Stomach (tissue), 4 donors: ENCODE results near the gene ZSCAN21.

ENCODE experiments used
- EP300 ChIP-seq: sonication (generic); formaldehyde crosslinking; IDR thresholded peaks from one replicate; pipeline ENCODE4 v1.6.1; 2017; ENCODE audit warnings: antibody characterized with exemption
- POLR2A ChIP-seq, 4 donors: fragments of 450-650 bp; IDR thresholded peaks; one replicate each; pipeline ENCODE4 v1.6.1; 2016; ENCODE audit warnings: antibody characterized with exemption in 4 of 4, control low read depth in 2 of 4, mild to moderate bottlenecking in 1 of 4, moderate library complexity in 1 of 4
- TF ChIP-seq, protein P1 (sequence below), 7 experiments: fragments of 450-650 bp in 4 of 7; fragments of 200-600 bp in 3 of 7; sonication (generic) in 3 of 7; IDR thresholded peaks; one replicate each; pipeline ENCODE4 v1.5.1; 2016 to 2019; ENCODE audit warnings: antibody characterized with exemption in 7 of 7, control low read depth in 2 of 7, mild to moderate bottlenecking in 1 of 7

DNA sequence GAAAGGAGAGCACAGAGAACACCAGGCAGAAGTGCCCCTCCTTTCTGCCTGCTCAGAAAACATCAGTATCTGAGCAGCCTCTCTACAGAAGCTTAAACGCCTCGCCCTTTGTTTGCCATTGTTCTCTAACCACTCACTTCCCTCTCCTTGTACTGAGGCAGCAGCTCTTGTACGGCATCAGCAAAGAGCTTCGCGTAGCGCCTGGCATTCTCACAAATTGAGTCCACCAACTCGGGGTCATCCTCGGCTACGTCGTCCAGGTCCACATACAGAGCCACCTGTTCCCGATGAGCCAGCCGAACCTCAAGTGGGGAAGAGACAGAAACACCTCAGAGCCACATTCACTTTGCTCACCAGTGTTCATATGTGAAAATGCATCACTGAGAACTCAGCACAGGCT lies 49.9 kb downstream of the ZSCAN21 start:
- TF ChIP-seq, protein P1, sequence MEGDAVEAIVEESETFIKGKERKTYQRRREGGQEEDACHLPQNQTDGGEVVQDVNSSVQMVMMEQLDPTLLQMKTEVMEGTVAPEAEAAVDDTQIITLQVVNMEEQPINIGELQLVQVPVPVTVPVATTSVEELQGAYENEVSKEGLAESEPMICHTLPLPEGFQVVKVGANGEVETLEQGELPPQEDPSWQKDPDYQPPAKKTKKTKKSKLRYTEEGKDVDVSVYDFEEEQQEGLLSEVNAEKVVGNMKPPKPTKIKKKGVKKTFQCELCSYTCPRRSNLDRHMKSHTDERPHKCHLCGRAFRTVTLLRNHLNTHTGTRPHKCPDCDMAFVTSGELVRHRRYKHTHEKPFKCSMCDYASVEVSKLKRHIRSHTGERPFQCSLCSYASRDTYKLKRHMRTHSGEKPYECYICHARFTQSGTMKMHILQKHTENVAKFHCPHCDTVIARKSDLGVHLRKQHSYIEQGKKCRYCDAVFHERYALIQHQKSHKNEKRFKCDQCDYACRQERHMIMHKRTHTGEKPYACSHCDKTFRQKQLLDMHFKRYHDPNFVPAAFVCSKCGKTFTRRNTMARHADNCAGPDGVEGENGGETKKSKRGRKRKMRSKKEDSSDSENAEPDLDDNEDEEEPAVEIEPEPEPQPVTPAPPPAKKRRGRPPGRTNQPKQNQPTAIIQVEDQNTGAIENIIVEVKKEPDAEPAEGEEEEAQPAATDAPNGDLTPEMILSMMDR (IDR thresholded peaks at IDR 0.05): no peak
- no peak for TF ChIP-seq EP300
- no peak for TF ChIP-seq POLR2A (IDR thresholded peaks at IDR 0.05)
